Mucosa of gallbladder (tissue), 1 donor: ENCODE data around the gene ANOS1. TPM values are rescaled to one million over a fixed set of nuclear protein-coding genes. Genes with fewer than 3 reads are reported as not detected.
"Not testable (repeated sequence)": the region's sequence is repeated elsewhere in the genome, so short reads cannot be mapped to it uniquely, and the experiment has no call there.

Experiments
- DNase-seq: peaks from one replicate; pipeline ENCODE4 v3.0.0-alpha.2; 2020; ENCODE audit warnings: low spot score
- total RNA-seq: library from RNA; stranded (reverse); gene quantifications from one replicate; pipeline ENCODE4 v1.2.1, GENCODE V29; 2021
- donor health status: DM: no; HTN: no; CAD: no.

Gene ANOS1, protein sequence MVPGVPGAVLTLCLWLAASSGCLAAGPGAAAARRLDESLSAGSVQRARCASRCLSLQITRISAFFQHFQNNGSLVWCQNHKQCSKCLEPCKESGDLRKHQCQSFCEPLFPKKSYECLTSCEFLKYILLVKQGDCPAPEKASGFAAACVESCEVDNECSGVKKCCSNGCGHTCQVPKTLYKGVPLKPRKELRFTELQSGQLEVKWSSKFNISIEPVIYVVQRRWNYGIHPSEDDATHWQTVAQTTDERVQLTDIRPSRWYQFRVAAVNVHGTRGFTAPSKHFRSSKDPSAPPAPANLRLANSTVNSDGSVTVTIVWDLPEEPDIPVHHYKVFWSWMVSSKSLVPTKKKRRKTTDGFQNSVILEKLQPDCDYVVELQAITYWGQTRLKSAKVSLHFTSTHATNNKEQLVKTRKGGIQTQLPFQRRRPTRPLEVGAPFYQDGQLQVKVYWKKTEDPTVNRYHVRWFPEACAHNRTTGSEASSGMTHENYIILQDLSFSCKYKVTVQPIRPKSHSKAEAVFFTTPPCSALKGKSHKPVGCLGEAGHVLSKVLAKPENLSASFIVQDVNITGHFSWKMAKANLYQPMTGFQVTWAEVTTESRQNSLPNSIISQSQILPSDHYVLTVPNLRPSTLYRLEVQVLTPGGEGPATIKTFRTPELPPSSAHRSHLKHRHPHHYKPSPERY
- 2.9 TPM for total RNA-seq

DNA sequence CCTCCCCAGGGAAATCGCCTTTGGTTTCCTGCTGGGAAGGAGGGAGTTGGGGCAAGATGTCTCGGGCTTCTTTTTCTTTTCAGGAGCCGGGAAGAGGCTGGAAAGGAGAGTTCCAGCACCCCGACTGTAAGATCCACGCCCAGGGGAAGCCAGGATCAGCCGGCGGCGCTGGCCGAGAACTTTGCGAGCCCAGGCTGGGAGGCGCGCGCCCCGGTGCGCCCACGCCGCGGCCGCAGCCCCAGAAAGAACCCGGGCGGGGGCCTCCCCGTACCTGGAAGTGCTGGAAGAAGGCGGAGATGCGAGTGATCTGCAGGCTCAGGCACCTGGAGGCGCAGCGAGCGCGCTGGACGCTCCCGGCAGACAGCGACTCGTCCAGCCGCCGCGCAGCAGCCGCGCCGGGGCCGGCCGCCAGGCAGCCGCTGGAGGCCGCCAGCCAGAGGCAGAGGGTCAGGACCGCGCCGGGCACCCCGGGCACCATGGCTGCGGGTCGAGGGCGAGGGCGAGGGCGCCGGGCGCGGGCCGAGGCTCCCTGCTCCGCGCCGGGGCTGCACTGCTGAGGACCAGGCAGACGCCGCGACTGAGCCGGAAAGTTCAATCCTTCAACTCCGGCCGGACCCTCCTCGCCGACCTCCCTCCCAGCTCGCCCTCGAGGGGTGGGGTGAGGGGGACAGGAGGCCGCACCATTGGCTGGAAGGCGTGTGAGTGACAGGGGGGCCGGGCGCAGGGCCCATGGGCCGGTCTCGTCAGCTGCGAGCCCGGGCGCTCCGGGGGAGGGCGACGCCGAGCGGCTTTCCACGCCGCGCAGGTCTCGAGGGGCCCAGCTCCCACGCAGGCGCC lies at the start of gene ANOS1:
Gene ANOS1 (minus strand): TSS at position 579 of the 837 bp plus-strand sequence. CDS start 101 bp downstream, at position 478.
- peak; percentile 20 for DNase-seq

DNA sequence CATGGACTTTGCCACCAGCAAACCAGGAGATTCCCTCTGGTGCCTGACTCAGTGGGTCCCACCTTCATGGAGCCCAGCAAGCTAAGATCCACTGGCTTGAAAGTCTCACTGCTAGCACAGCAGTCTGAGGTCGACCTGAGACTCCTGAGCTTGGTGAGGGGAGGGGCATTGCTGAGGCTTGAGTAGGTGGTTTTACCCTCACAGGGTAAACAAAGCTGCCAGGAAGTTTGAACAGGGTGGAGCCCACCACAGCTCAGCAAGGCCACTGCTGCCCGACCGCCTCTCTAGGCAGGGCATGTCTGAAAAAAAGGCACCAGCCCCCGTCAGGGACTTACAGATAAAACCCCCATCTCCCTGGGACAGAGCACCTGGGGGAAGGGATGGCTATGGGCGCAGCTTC lies 41.2 kb upstream of the ANOS1 start:
- no peak for DNase-seq

DNA sequence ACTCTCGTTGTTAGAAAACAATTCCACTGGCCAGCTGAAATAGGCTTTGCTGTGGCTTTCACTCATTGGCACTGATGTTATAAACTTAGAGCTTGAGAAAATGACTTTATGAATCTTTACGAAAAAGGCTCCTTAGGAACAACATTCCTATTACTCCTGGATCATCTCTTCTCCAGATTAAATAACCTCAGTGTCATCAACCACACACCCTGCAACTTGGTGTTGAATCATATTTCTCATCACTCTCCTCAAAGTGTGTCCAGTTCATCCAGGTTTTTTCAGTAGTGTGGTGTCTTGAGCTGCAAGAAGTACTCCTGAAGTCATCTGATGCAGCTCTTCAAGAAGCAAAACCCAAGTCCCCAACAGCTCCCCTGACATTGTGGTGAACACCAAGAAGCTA lies 28.1 kb upstream of the ANOS1 start:
- no peak for DNase-seq

DNA sequence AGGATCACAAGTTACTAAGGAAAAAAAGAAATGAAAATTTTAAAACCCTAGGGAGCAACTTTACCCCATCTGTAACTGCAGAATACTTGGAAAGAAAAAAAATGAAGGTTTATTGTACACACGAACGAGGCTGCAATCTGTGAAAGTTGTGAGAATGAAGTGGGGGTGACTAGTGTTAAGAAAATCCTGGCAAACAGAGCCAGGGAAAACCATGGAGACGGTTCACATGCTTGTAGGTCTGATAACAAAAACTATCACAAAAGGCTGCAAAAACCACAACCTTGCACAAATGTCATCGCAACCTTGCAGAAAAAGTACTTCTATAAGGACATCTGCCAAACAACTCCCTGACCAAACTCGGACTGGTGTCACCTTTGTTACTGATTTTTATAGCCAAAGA lies 26.8 kb upstream of the ANOS1 start:
- not testable (repeated sequence) for DNase-seq

DNA sequence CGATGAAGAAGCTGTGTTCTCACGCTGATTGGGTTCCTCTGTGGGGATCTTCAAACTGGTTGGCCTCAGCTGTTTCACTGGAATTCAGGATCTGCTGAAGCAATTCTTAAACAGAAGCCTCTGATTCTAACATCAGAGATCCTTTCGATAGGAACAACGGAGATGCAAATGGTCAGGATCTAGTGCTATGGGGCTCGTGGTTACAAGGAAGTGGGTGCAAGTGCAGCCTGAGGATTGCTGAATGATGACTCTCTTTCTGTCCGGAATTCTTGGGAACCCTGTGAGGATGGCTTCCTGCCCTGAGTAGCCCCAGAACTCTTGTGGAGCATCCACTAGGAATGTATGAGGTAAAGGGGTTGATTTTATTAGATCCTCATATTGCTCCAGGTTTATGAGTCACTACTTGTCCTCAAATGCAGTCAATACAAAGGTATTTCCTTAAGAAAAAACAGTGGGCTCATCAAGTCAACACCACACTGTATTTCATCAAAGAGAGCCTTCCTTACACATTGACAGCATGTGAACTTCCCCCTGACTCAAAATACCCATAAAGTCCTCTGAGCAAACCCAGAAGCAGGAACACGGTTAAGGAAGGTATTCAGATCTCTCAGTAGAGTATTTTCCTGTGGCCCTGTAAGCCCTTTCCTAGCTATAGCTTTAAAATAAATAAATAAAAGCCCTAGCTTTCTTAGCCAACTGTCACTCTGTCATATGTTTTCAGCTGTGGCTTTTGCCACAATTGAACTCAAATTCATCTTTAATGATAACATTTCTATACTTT lies 25.9 kb upstream of the ANOS1 start:
- not testable (repeated sequence) for DNase-seq

DNA sequence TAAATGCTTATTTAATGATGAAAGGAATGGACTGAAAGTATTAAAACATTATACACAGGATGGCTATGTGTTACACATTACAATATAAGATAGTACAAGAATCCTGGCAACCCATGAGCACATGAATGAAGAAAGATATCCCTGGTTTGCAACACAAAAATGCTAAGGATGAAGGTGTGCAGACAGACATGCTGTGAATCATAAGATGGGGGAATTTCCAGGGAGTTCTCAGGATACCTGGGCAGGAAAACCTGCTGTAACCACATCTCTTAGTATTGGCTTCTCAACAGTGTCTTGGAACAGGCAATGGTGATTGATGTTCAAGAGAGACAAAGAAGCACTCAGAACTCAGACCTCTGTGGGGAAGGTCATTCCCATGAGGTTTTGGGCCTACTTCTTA lies 23.9 kb upstream of the ANOS1 start:
- no peak for DNase-seq

DNA sequence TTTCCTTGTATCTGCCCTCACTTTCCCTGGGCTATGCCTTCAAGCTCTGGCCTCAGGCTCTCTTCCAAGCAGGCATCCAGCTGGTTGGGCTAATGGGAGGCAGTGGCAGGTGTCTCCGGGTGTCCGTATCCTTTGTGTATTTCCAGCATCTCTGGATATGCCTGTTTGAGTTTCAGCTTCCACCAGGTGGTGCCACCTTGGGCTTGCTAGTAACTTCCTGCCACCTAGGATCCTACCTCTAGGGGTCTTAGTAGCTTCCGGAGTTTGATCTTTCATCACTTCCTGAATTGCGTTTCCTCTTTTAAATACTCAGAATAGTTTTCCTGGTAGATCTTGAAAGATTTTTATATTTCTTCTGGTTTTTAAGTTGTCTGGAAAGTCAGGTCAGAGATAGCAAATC lies 23.2 kb upstream of the ANOS1 start:
- DNase-seq = no peak

DNA sequence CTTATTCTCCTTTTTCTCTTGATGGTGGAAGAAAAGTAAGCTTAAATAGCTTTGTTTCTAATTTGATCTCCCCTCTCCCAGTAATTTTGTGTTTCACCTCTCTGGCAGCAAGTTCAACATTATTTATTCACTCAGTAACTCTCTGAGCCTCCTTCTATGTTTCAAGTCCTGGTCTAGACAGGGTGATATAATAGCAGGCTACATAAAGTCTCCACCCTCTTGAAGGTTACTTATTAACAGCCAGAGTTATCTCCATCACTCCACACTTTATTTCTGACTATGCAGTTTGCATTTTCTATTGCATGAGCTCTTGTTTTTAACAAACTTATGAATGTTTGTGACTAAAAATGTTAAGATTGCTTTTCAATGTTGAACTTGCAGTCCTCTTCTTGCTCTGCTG lies 17.8 kb upstream of the ANOS1 start:
- DNase-seq = no peak

DNA sequence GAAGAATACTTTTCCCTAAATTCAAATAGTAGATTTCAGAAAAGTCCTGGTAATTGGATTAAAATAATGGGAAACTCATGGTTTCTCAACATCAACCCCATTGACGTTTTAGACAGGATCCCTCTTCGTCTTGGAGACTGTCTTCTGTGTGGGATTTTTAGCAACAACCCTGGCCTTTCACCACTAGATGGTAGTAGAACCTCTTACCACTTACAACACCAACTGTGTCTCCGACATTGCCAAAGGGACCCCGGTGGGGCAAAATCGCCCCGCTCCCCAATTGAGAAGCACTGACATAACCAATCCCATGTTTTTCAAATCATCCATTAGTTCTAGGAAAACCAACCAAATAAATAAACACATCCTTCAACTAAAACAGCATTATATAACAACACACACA lies 16.9 kb upstream of the ANOS1 start:
- no peak for DNase-seq

DNA sequence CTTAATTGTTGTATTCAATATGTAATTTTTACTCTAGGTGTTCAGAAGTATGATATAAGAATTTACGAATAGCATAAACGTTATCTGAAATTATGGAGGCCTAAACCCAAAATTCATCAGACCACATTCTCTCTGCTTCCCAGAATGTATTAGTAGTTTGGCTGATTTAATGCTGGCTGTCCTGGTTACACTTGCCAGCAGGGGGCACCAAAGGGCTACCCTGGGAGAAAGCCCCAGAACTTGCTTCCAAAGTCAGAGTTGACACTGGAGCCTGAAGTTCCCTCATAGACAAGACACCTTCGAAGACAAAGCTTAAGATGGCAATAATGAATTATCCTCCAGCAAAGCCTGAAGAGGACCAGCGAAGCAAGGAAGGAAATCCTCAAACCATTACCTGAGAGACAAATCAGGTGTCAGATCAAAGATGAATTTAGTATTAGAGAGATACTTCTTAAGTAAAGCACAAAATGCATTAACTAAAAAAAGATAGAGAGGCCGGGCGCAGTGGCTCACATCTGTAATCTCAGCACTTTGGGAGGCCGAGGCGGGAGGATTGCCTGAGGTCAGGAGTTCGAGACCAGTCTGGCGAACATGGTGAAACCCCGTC lies 11.3 kb upstream of the ANOS1 start:
- DNase-seq = peak; percentile 44

DNA sequence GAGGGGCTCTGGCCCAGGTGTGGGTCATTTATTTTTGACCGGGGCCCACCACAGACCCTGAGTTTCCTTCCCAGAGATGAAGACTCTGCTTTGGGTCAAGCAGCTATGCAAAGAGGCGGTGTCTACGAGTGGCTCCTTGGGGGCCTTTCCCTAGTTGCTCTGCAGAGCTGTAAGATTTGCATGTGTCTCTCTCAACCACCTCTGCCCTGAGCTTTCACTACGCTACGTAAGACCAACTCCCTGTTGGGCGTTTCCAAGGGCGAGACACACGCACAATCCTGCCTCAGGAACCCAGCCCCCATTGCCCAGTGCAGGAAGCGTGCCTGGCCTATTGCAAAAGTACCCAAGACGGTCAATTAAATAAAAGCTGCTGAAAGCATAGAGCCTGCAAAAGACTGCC lies 10.0 kb upstream of the ANOS1 start:
- no peak for DNase-seq

DNA sequence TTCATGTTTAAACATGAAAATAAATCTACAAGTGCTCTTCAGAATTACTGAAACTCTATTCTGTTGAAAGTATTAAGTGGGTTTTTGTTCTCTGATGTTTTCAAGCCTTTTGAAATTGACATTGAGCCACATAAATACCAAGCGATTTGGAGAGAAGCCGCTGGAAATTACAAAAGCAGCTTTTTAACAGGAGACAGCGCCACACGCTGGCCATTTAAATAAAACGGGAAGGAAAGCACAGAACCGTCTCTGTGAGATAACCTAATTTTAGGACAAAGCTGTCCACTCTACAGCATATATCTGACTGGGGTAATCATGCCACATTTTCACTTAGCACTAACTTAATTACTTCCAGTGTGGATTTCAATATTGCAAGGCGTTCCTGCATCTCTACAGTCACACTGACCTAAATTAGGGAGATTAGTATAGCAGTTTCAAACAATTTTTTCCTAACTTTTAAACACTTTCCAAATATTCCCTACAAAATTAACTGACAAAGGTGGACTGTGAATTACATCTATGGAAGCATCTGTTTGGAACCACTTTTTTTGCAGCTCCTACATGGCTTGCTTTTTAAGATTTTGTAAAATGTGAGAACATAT lies 6.8 kb upstream of the ANOS1 start:
- peak; percentile 33 for DNase-seq

DNA sequence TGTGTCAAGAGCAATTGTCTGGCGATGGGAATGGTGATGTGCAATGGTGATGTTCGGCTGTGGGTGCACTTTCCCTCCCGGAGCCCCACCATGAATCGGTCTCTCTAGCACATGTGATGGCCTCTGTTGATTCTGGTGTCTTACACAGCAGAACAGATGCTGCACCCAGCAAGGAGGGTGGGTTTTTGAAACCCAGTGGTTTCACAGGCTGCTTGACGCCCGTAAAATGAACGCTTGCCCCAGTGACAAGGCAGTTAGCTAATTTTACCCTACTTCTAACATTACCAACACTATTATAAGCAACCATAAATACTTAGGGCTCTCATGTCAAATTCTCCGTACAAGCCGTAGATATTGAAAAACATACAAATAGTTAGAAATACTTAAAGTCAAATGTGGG lies 5.9 kb upstream of the ANOS1 start:
- no peak for DNase-seq

DNA sequence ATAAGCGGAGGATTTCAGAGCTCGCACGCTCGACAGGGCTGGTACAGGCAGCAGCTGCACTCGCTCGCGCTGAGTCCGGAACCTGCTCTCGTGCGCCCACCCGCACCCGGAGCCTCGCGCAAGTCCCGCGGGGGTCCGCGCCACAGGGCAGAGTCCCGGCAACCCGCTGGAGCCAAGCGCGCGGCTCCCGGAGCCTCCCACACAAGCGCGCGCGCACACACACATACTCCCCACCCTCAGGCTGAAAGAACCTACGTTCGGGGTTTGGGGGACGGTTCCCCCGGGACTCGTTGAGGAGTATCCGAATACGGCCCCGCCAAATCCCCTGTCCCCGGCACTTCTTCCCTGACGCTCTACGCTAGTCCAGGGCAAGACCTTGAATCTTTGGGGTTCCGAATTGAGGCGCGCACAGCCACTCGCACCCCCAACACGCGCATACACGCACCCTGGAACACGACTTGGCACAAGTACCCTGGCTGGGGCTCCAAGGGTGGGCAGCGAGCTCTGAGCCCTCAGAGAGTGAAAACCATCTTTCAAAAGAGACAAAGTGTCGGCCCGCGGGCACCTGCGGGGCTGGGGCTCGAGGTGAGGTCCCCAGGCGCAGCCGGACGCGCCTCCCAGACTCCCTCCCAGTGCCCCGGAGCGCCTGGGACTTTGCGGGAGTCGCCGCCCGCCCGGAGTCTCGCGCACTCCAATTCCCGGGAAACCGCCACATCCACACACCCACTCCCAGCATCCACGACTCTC lies 952 bp downstream of the ANOS1 start:
- no peak for DNase-seq

DNA sequence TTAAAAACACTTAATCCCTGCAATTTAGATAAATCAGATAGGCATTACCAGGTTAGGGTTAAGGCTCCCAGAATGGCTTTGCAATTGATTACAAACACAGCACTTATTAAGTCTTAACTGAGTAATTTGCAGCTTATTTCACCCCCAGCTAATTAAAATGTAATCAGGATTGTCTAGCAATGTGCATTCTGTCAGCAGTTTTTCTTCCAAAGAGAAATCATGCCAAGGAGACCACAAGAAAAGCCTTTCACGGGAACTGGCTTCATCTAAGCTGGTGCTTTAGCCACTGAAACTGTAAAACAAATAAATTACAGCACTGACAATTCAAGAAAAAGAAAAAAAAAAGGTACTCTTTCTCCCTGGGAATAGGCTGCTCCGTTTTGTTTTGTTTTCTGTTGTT lies 2.1 kb downstream of the ANOS1 start:
- no peak for DNase-seq

DNA sequence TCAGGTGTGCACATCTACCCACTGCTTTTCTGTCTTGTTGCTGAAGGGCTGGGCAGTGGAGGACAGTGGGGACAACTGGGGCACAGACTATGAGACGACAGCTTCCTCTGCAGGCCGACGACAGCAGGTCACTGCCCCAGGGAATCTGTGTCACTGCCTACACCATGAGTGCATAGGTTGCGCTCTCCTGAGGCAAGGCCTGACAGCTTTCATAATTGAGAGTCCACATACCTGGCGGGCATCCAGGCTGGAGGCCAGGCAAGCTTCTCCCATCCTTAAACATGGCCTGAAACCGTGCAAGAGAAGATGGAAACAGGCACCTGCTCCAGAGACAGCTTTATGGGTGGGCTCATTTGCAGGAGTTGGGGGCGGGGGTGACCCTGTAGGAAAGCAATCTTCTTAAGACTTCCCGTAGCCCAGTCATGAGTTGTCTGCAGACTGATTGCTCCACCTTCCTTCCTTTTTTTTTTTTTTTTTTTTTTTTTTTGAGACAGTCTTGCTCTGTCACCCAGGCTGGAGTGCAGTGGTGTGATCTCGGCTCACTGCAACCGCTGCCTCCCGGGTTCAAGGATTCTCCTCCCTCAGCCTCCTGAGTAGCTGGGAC lies 2.9 kb downstream of the ANOS1 start:
- DNase-seq = no peak

DNA sequence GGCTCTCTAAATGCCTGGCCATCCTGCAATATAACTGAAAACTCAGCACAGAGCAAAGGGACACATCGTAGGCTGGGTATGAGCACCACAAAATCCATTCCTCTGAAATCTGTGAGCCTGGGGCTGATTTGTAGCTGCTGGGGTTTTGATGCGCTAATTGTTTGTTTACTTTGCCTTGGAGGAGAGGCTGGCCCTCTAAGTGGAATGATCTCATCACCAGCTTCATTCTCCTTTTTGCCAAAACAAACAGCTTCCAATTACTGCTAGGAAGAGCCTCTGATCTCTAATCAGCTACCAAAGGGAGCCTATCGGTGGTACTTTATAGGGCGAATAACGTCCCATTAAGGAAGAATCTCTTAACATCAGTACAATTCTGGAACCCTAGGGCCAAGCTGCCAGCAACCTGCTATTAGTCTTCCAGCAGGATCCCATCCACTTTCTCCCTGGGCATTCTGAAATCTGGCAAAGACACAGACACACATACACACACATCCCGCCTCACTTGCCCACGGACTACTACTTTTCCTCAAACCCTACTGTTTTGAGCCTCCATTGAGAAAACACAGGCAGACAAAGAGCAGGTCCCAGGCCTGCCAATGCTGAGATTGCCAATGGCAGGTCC lies 5.8 kb downstream of the ANOS1 start:
- DNase-seq = no peak

DNA sequence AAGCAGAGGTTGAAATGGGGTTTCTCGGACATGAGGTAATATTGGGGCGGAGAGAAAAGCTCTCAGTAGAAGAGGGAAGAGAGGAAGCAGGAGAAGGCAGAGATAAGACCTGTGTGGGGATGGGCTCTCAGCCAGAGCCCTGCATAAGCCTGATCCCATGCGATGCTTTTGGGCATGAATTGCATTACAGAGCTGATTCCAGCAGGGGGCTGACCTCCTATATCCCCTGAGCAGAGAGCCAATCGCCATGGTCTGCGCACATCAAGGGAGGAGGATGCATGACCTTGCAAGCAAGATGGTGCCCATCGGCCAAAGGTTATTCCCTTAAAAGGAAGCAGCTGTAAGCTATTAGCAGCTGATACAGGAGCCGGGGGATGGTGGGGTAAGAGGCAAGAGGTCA lies 7.6 kb downstream of the ANOS1 start:
- DNase-seq = no peak

DNA sequence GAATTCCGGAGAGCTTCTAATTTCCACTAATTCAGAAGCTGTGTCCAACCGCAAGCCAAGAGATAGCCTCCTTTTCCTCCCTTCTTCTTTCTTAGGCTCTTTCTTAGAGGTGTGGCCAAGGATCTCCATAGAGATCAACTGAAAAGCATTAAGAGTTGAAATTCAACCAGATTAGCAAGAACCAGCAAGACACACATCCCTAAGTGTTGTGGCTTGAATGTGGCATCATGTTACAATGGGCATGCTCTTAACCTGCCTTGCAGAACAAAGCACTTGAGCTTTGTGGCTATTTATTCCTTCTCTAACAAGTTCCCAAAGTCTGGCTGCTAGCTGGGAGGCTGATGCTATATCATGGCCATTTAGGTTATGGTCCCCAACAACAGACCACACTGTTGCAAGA lies 10.4 kb downstream of the ANOS1 start:
- DNase-seq = no peak
